Left kidney (tissue), 2 donors: ENCODE results near the gene ANO2. TPM values are rescaled to one million over a fixed set of nuclear protein-coding genes. Genes with fewer than 3 reads are reported as not detected.
A peak's percentile ranks its signal among the peaks of the same experiment; 100 is the strongest.

Experiments
- DNase-seq: peaks from one replicate; pipeline ENCODE4 v3.0.0-alpha.2; 2013
- polyA plus RNA-seq: library from polyadenylated mRNA; unstranded; fragments of 120-200 nt; gene quantifications from one replicate; pipeline ENCODE4 v1.2.1, GENCODE V29; 2013; ENCODE audit not compliant: insufficient read length

ANO2 gene
- polyA plus RNA-seq, 1 donor, result 4.9 TPM

DNA sequence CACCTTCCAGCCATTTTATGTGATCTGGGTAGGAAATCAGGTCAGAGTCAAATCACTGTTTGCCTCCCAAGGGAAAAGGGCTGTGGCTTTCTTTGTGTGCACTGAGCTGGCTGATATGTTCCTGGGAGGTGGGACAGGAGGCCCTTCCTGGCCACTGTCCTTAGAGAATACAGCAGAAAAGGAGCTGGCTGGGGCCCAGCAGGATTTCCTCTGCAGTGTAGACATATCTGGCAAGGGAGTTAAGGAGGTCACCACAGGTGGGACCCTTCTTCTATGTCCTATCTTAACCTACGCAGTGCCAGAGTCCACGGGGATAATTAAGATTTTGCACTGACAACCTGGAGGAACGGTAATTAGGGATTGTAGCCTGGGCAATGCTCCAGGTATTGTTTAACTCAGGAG, 367.8 kb downstream of the ANO2 start:
- DNase-seq, result no peak

DNA sequence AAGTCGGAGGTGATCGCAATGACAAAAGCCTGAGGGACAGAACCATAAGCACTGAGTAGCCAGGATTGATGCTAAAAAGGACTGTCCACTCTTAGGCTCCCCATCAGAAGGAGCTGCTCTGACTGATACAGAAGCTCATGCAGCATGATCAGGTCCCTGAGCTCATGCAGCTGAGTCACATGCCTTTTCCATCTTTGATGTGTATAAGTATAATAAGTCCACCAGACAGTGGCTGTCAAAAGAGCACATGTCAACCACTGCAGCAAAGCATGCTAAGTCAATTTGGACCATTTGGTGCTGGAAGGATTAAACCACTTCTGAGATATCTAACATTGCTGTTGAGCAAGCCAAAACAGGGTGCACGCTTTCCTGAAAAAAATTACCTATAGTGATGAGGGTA, 369.1 kb downstream of the ANO2 start:
- no peak for DNase-seq

DNA sequence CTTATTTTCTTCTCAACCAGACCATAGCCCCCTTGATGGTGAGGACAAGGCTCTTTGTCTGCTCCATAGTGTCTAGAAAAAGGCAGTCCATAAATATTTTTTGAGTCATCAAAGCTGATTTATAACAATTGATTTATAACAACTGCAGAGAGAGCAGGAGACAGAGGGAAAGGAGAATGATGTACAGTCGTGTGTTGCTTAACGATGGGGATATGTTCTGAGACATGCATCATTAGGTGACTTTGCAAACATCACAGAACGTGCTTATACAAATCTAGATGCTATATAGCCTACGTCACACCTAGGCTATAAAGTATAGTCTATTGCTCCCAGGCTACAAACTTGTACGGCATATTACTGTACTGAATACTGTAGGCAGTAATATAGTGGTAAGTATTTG, 369.8 kb downstream of the ANO2 start:
- DNase-seq, result no peak

DNA sequence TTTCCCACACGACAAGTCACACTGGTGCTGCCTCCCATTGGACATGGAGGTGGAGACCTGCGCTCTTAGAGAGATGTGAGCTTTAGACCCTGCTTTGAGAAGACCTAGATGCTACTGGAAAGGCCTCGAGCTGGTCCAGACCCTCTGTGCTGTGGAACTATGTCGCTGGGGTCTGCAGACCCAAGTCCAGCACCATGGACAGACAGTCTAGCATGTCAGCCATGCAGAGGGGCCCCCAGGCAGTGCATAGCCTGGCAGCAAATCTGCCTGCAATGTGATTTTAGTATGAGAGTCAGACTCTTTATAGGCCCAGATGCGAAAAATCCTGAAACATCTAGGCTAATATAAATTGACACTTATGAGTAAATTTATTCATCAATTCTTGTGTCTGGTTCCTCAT, 371.7 kb downstream of the ANO2 start:
- DNase-seq, result no peak

DNA sequence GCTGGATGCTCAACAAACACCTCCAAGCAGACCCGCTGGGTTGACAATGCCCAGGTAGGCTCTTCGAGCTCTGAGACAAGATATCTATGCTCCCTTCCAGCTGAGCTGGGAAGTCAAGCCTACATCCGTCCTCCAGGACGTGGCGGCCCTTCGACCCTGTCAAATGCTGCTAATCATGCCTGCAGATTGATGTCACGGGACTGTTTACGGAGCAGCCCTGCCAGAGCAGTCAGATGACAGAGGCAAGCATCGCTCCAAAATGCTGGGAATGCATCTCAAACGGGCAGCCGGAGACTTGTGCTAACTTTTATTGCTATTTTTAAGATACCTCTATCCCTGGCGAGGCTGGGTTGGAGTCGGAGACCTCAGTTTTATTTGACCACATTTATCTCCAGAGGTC, 373.9 kb downstream of the ANO2 start:
- no peak for DNase-seq

DNA sequence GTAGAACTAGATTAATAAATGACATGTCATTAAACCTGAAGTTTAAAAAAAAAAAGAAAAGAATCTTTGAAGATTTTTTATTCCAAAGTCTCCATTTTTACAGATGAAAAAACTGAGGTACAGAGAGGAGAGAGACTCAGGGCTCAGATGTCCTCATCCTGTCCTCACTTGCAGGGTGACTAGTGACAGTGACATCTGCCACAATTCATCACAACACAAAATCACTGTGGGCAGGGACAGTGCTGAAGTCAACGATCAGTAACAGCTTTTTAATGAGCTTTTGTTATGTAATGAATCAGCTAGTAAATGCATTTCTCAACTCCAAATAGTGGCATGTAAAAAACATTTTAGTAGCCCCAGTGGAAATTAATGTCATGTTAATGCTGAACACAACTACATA, 374.6 kb downstream of the ANO2 start:
- no peak for DNase-seq

DNA sequence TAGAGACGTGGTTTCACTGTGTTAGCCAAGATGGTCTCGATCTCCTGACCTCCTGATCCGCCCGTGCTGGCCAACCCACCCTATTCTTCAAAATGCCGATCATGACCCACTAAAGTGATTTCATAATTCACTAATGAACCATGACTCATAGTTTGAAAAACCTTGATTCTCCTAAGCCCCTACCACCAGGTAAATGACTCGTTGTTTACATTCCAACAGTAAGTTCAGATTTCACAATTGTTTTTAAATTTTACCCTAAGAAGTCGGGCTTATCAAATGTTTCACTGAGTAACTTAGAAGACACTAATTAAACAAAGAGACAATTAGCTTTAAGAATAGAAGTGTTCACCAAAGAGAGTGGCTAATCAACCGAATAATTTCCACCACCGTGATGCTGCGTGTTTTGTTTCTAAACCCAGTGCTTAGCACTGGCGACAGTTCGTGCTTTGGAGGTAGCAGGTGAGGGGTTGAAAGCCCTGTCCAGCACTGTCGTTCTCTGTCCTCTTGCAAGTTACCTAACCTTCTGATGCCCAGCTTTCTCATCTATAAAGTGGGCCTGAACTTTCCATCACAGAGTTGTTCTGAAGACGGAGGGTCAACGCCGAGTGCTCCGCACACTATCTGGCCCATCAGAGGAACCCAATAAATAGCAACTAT, 376.6 kb downstream of the ANO2 start:
- DNase-seq, result no peak

DNA sequence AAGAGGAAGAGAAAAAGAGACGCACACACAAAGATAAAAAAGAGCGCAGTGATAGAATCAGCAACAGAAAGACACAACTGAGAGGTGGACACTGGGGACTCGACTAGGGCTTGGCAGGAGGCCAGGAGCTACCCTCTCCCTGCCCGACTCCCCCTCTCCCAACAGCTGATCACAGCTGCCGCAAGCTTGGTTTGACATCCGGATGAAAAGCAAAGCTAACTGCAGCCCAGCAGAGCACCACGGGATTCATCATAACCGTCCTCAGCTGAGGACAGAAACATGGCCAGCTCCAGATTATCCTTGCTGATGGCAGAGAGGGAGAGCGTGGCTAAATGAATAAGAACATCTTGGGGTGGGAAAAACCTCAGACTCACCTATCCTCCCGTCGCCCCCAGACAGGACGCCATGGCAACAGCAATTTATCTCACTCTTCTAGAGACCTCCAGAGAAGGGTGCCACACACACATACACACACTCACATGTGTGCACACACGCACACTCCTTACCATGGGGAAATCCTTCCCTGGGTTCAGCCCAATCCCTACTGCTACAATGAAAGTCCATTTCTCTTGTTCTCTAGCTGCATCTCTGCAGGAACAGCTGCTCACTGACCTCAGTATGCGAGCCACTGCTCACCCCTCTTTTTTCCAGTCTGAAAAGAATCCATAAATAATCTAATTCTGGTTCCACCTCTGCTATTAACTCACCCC, 377.9 kb downstream of the ANO2 start:
- DNase-seq, result peak; percentile 80

DNA sequence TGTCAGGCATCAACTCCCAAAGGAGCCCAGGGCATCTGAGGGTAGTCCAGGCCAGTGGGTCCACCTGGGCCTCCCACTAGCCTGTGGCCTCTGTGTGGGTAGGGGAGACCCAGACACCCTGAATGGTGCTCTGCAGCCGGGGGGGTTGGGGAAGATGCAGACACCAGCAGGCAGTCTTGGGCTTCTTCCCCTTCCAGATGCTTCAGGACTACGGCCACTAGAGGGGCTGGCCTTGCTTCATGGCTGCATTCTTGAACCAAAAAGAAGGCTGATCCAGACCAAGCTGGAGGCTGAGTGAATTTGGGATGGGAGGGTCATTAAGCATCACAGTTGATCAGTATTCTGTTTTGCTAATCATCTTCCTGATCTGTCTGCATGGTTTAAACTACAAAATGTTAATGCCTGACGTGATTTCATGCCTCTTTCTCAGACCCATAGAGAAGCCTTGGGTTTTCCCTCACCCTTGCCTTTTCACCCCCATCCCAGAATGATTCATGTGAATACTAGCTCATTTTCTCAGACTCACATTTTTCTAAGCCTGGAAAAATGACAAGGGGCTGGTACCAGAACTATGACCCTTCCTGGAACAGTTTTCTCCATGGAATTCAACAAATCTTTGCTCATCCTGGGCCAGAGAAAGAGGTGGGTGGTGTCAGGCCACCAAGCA, 379.0 kb downstream of the ANO2 start:
- no peak for DNase-seq

DNA sequence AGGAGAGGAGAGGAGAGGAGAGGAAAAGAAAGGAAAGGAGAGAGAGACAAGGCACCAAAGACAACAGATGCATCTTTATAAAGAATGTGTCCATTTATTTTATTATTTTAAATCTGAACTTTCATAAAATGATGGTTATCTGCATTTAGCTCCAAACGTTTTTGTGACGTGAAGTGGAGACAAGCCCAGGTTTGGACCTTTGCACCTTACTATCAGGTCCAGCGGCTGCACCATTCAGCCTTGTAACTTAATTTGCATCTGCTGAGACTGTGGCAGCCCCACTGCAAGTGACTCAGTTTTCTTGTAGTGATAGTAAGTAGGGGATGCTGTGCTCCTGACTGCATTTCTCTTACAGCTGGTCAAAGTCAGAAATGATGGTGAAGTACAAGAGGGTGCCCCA, 382.5 kb downstream of the ANO2 start:
- DNase-seq, result no peak

DNA sequence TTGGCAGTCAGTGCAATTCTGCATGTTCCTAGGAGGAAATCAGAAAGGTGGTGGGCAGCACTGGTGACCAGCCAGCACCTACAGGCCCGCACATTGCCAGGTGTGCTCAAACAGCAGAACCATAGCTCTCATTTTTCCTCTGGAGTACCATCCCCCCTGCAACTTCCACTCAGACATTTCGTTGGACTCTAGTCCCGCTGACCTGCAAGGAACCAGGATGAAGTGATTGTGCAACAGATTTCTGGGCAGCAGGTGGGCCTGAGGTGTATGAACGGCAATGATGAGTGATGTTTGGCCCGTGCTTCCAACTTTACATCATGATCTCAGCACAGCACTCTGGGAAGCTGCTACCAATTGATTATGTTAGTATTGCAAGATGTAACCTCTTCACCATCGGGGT, 383.2 kb downstream of the ANO2 start:
- no peak for DNase-seq

DNA sequence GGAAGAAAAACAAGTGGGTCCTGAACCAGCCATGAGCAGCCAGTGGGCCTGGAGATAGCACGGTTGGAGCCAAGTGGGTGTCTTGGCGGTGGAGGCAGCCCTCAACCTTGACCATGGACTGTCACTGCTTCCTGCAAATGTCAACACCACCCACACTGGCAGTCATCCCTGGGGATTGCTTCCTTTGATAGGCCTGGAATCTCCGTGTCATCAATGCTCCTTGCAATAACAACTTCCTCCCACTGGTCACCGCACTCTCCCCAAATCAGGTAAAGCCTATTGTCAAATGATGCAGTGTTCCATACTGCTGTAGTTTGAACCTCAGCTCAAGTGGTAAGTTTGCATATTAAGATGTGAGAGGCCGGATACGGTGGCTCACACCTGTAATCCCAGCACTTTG, 384.0 kb downstream of the ANO2 start:
- no peak for DNase-seq

DNA sequence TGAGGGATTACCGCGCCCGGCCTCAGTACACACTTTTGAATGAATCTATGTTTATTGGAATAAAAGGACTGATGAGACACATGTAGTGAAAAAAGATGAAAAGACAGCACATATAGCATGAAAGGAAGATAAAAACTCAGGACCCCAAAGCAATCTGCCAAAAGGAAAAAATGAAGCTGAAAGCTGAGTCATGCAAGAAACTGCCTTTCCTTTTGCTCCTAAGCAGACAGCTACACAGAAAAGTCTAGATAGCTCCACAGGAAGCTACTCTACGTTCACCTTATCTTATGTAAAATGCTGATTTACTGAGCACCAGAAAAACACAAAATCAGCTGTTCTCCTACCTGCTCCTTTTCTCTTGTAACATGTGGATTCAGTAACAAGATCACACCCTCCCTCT, 384.8 kb downstream of the ANO2 start:
- no peak for DNase-seq

DNA sequence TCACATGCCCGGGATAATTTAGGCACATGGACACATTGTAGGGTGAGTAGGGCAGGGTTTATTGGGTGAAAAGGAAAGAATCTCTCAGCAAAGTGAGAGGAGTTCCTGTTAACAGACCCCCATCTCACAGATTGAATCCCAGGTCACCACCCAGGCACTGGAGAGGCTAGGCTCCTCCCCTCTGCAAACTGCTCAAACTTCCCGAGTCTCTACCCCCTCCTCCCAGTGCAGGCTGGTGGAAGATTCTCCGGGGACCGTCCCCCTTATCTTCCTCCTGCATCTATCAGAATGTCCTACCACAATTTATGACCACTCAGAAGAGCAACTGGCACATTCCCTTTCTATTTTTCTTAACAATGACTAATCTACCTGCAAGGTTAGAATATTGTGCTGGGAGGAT, 387.2 kb downstream of the ANO2 start:
- no peak for DNase-seq

DNA sequence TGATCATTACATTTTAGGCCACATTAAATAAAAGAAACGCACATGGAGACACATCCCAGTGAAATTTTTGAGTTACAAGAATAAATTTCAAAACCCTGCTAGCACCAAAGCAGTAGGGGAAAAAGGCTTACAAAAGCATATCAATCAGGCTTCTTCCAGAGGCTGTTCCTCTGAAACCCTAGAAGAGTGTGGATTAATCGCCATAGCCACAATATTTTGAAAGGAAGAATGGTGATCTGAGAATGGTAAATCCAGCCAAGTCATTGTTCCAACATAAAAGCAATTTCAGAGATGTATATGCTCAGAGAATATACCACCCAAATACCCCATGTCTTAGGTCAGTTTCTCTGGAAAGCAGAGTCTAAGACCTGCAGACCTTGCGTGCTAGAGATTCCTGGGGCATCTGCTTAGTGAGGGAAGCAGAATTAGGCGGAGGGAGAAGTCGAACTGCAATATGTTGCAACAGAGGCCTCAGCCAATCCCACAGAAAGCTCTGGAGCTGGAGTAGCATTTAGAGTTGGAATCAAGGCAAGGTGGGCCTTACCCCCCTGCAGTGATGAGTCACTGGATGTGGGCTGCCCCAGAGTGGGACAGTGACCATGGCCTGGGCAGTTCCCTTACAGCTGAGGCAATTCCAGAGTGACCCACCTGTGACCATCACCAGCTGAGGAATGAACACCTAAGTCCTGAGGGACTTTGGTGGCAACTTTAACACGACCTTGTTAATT, 387.9 kb downstream of the ANO2 start:
- no peak for DNase-seq

DNA sequence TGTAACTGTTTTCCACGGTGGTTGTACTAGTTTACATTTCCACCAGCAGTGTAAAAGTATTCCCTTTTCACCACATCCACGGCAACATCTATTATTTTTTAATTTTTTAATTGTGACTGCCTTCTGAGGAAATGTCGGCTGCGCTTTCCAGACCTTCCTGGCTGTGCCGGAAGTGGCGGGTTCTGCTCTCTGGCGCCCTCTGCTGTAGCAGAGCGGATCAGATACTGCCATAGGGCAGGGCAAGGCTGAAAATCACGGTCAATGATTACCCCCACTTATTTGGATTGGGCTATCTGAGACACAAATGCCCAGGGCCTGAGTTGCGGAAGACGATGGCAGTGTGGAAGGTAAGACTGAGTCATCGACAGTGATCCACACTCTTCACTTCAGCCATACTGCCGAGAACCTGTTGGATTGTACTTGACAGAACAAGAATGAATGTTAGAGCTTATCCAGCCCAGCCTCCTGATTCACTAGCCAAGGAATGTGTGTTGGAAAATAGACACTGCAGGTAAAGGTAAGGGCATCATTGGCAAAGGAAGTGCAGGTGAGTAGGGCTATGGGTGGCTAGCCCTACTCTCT, 388.9 kb downstream of the ANO2 start:
- DNase-seq, result no peak

DNA sequence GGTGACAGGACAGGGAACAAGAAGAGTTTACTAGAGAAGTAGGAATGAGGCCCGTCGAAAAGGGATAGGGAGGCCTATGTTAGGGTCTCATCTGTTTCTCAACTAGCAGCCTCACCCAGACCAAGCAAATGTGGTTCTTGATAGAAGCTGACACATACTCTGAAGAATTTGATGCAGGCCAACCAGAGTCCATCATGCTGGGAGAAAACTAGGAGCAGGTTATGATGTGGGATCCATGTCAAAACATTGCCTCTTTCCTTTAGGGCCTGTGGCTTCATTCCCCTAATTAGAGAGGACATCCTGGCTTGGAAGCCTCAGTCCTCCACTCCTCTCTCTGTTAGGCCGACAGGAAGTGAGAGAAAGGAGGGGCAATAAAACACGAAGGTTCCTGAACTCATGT, 390.3 kb downstream of the ANO2 start:
- DNase-seq, result no peak

DNA sequence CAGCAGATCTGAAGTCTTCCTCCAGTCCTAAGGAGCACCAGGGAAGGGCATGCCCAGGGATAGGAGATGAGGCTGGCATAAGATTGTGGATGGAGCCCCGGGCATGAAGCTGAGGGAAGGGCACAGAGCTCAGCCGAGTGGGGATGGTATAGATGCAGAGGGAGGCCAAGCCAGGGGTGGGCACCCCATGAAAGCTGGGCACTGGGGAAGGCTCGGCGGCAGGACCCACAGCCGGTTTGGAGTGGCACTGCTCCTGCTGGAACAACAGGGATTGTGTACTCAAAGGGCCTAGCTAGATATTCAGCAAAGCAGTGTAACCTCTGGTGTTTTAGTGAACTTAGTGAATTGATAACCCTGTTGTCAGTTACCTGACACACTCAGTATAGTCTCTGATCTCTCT, 396.0 kb downstream of the ANO2 start:
- DNase-seq, result no peak

DNA sequence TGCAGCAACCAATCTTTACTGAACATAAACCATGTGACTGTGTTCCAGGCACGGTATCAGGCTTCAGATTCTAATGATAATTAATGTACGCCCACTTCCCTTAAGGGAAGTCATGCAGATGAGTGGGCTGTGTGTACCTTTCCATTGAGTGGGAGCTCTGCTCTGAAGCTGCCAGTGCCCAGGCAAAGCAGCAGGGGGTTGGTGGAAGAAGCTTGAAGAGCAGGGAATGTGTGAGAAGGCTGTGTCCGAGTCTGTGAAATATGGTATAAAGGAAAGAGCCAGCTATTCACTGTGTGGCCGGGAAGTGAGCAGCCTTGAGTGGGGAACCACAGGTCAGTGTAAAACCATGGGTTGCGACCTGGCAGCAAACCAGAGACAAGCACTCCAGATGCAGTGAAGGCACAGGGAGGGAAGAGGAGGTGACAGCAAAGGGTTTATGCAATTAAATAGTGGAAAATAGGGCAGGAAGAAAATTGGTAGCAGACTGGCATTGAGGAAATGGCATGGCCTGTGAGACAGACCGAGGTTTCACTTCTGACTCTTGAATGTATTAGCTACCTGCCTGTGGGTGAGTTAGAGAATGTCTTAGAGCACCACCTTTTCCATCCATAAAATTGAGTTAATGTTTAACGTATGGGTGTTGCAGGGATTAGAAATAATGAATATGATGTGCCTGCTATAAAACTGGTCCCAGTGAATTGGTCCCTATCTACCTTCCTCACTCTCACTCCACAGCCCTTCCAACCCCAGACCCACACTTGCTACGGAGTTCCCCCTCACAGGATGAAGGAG, 396.7 kb downstream of the ANO2 start:
- DNase-seq, result no peak

DNA sequence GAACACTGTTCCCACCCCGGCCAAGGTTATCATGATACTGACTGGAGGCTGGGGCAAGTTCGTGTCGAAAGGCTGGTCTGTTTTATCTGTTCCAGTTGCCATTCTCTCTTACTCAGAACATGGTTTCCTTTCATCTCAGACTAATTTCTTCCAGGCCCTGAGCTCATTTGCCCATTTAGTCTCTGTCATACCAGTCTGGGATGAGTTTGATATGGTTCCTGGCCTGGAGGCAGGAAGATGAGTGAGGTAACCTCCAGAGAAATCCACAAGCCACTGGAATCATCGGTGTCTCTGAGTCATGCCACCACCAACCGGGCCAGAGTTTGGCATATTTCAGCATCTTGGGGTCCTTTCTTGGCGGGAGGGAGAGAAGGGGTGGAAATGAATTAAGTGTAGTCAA, 398.4 kb downstream of the ANO2 start:
- DNase-seq, result no peak

DNA sequence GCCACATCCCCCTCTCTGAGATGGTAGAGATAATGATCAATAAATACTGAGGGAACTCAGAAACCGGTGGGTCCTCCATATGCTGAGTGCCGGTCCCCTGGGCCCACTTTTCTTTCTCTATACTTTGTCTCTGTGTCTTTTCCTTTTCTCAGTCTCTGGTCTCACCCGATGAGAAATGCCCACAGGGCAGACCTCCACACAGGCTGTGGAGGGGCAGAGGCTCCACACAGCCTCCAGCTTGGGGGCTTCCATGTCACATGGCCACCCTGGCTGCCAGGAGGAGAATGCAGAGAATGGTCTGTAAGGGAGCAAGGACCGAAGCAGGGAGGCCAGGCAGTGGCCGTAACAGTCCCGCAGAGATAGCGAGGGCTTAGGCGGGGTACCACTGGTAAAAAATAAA, 407.3 kb downstream of the ANO2 start:
- no peak for DNase-seq
